Measurements from ENCODE around the gene ABHD6.

Gene ABHD6

DNA sequence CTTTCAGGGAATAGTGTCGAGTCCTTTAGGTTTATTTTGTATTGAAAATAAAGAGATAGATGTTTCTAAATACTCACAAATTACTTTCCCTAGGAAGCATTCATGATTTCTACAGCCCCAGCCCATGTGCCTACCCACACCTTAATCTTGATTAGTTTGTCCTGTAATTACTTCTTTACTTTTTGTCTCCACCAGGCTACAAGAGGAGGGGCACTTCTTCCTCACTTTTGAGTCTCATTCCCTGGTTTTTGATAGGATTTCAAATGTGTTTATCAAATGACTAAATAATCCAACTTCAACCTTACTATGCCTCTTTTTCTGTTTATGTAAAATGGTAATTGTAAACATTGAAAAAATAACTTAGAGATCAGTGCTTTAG lies 96.9 kb downstream of the ABHD6 start:
- Histone ChIP-seq H3K9me2 (replicated peaks; ENCODE audit: insufficient read depth, low read length) (no peaks in the 10 kb centered on the region), H3K27ac (ENCODE audit: low read depth, low read length) (peak overlapping the region; percentile 98), H3K27me3 (ENCODE audit: low read length) (no peaks in the 10 kb centered on the region), H3K4me3 (ENCODE audit: insufficient read depth, low read length, poor library complexity, severe bottlenecking) (peak overlapping the region; percentile 75), H4K20me1 (ENCODE audit: low read depth, low read length) (no peaks in the 10 kb centered on the region), H3F3A (ENCODE audit: insufficient read depth) (peaks cover 53% of the 10 kb centered on the region), H3K9ac (ENCODE audit: low read length) (peak overlapping the region; percentile 81), H3K4me2 (ENCODE audit: low read depth, low read length, poor library complexity, severe bottlenecking) (peak overlapping the region; percentile 100), H2AFZ (ENCODE audit: low read depth, low read length, severe bottlenecking) (no peak overlapping the region), H3K79me2 (ENCODE audit: insufficient read depth, low read length) (peaks cover 57% of the 10 kb centered on the region), H3K36me3 (ENCODE audit: low read length) (peaks cover 9% of the 10 kb centered on the region; the same call in 1 of the 2 replicates), H3K9me3 (ENCODE audit: insufficient read depth, low read length) (no peaks in the 10 kb centered on the region)
- TF ChIP-seq CTCF (IDR thresholded peaks at IDR 0.05; ENCODE audit: insufficient read depth, low read length, poor library complexity, severe bottlenecking) (no peak), EZH2phosphoT487 (conservative IDR thresholded peaks at IDR 0.05; ENCODE audit: low read length) (no peak)

- Histone ChIP-seq H3K4me2 (ENCODE audit: low read depth, low read length, poor library complexity, severe bottlenecking) (peak overlapping the region; percentile 100), H3K4me3 (ENCODE audit: insufficient read depth, low read length, poor library complexity, severe bottlenecking) (peak overlapping the region; percentile 75), H3K9ac (ENCODE audit: low read length) (peak overlapping the region; percentile 81)
These were observed 98.0 kb downstream of the ABHD6 start for GRCh38 chr3:58335652-58335947.

GRCh38 chr3:58336135-58336882 lies 98.7 kb downstream of the ABHD6 start:
- peaks cover 70% of the 10 kb centered on the region for H3F3A ChIP-seq (ENCODE audit: insufficient read depth)
- H3K27me3 ChIP-seq (ENCODE audit: low read length), result no peaks in the 10 kb centered on the region
- H4K20me1 ChIP-seq (ENCODE audit: low read depth, low read length), result no peaks in the 10 kb centered on the region
- no peak overlapping the region for H2AFZ ChIP-seq (ENCODE audit: low read depth, low read length, severe bottlenecking)
- peak overlapping the region; percentile 100 for H3K4me2 ChIP-seq (ENCODE audit: low read depth, low read length, poor library complexity, severe bottlenecking)
- peaks cover 9% of the 10 kb centered on the region; the same call in 1 of the 2 replicates for H3K36me3 ChIP-seq (ENCODE audit: low read length)
- no peak overlapping the region for H3K4me3 ChIP-seq (ENCODE audit: insufficient read depth, low read length, poor library complexity, severe bottlenecking)
- TF ChIP-seq EZH2phosphoT487 (conservative IDR thresholded peaks at IDR 0.05; ENCODE audit: low read length), result no peak
- no peak for TF ChIP-seq CTCF (IDR thresholded peaks at IDR 0.05; ENCODE audit: insufficient read depth, low read length, poor library complexity, severe bottlenecking)
- peaks cover 64% of the 10 kb centered on the region for H3K79me2 ChIP-seq (ENCODE audit: insufficient read depth, low read length)
- peak overlapping the region; percentile 19; the same call in 1 of the 2 replicates for H3K9ac ChIP-seq (ENCODE audit: low read length)
- no peaks in the 10 kb centered on the region for H3K9me3 ChIP-seq (ENCODE audit: insufficient read depth, low read length)
- no peaks in the 10 kb centered on the region for H3K9me2 ChIP-seq (replicated peaks; ENCODE audit: insufficient read depth, low read length)
- peak overlapping the region; percentile 98 for H3K27ac ChIP-seq (ENCODE audit: low read depth, low read length)

More at GRCh38 chr3:58335652-58335947, 98.0 kb downstream of the ABHD6 start:
- Histone ChIP-seq H4K20me1 (ENCODE audit: low read depth, low read length) (no peaks in the 10 kb centered on the region), H3K9me3 (ENCODE audit: insufficient read depth, low read length) (no peaks in the 10 kb centered on the region), H3K27ac (ENCODE audit: low read depth, low read length) (peak overlapping the region; percentile 98), H3F3A (ENCODE audit: insufficient read depth) (peaks cover 63% of the 10 kb centered on the region), H2AFZ (ENCODE audit: low read depth, low read length, severe bottlenecking) (no peak overlapping the region), H3K36me3 (ENCODE audit: low read length) (peaks cover 9% of the 10 kb centered on the region; the same call in 1 of the 2 replicates), H3K79me2 (ENCODE audit: insufficient read depth, low read length) (peaks cover 60% of the 10 kb centered on the region), H3K9me2 (replicated peaks; ENCODE audit: insufficient read depth, low read length) (no peaks in the 10 kb centered on the region), H3K27me3 (ENCODE audit: low read length) (no peaks in the 10 kb centered on the region)
- TF ChIP-seq EZH2phosphoT487 (conservative IDR thresholded peaks at IDR 0.05; ENCODE audit: low read length) (no peak), CTCF (IDR thresholded peaks at IDR 0.05; ENCODE audit: insufficient read depth, low read length, poor library complexity, severe bottlenecking) (no peak)

Data from SU-DHL-6 (cell line).